Transverse colon (tissue), 4 donors: ENCODE measurements around the gene CYP11A1. TPM values are rescaled to one million over a fixed set of nuclear protein-coding genes. Genes with fewer than 3 reads are reported as not detected.

Experiments
- DNase-seq: peaks from one replicate; pipeline ENCODE4 v3.0.0-alpha.2; 2019
- H3K27ac ChIP-seq, 4 donors: fragments of 200-600 bp; sonication (generic); 2 replicates each; pipeline ENCODE4 v1.5.1; 2016 to 2018; ENCODE audit warnings: inconsistent platforms in 4 of 4
- H3K27me3 ChIP-seq: fragments of 200-600 bp; sonication (generic); 2 replicates; pipeline ENCODE4 v1.5.1; 2017; ENCODE audit warnings: inconsistent platforms
- H3K36me3 ChIP-seq, 4 donors: fragments of 200-600 bp; sonication (generic); 2 replicates each; pipeline ENCODE4 v1.5.1; 2017 to 2019; ENCODE audit warnings: inconsistent platforms in 4 of 4
- H3K4me1 ChIP-seq, 4 donors: fragments of 200-600 bp; sonication (generic); 2 replicates each; pipeline ENCODE4 v1.5.1; 2017 to 2020; ENCODE audit warnings: inconsistent platforms in 4 of 4
- H3K4me3 ChIP-seq, 4 donors: fragments of 200-600 bp; sonication (generic); 1 replicate in 1 of 4; 2 replicates in 3 of 4; pipeline versions ENCODE4 v1.5.1 to v1.6.1; 2017 to 2019; ENCODE audit warnings: inconsistent platforms in 4 of 4
- H3K9me3 ChIP-seq, 2 donors: fragments of 200-600 bp; sonication (generic); 2 replicates each; pipeline ENCODE4 v1.5.1; 2017 to 2019; ENCODE audit warnings: inconsistent platforms in 2 of 2
- EP300 ChIP-seq: sonication (generic); formaldehyde crosslinking; IDR thresholded peaks from one replicate; pipeline ENCODE4 v1.6.1; 2017; ENCODE audit warnings: antibody characterized with exemption, low read depth
- POLR2A ChIP-seq: fragments of 450-650 bp; IDR thresholded peaks from one replicate; pipeline ENCODE4 v1.6.1; 2016; ENCODE audit warnings: antibody characterized with exemption, mild to moderate bottlenecking, moderate library complexity
- POLR2AphosphoS5 ChIP-seq, 3 donors: sonication (generic); formaldehyde crosslinking; IDR thresholded peaks; one replicate each; pipeline ENCODE4 v1.6.1; 2016; ENCODE audit warnings: antibody characterized with exemption in 3 of 3
- WGBS, 2 donors: methylation state at CpG; one replicate each; pipeline ENCODE4 v1.1.5; 2018; ENCODE audit warnings: low coverage in 1 of 2; 5-methylcytosine and 5-hydroxymethylcytosine counted together
- in situ Hi-C, 4 donors: fragments of 200-750 bp; cut with MboI; loops; one replicate each; pipeline versions ENCODE4 v1.15.0 to v1.15.1; 2017; ENCODE audit warnings: low sequenced_read_pairs in 3 of 4, low pct_ligation_motif_present in 1 of 4, low pct_unique_long_range_greater_than_20kb in 1 of 4
- intact Hi-C: fragments of 100-400 bp; cut with DNase I; formaldehyde crosslinking; loops from one replicate; pipeline ENCODE4 v1.15.1; 2023; ENCODE audit warnings: low total_unique reads
- total RNA-seq, 4 donors: library from RNA; depleted of rRNA; stranded (reverse); fragments of >200 nt; gene quantifications; one replicate each; pipeline ENCODE4 v1.1.0, GENCODE V29; 2016
- TF ChIP-seq, protein P1 (sequence below), 5 experiments: fragments of 200-600 bp in 3 of 5; fragments of 450-650 bp in 2 of 5; sonication (generic) in 3 of 5; IDR thresholded peaks; 1 replicate in 2 of 5; 2 replicates in 3 of 5; pipeline ENCODE4 v1.5.1; 2016 to 2017; ENCODE audit warnings: antibody characterized with exemption in 5 of 5, inconsistent platforms in 3 of 5, mild to moderate bottlenecking in 2 of 5, moderate library complexity in 1 of 5

CYP11A1 gene
- total RNA-seq = under 1 TPM in 2 of 4 donors, not detected in 2; 0.40 to 0.79 TPM

DNA sequence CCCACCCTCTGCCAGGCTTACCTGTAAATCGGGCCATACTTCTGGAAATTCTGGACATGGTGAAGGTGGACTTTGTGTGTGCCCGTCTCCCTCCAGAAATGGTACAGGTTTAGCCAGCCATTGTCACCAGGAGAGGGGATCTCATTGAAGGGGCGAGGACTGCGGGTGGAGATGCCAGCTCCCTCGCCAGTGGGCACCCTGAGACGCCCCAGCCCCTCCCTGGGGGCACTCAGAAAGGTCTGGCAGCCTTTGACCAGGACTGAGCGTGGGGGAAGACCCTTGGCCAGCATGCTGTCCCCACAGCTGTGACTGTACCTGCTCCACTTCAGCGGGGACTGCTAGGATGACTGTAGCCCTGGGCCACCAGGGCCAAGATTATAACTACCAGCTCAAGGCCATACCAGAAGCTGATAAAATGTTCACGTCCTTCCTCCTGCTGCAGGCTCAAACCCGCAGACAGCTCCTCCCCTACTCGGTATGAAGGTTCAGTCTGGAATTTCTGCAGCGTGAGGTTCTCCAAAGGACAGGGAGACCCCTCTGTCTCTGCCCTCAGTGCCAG is at the start of gene CYP11A1:
Gene CYP11A1 (minus strand): TSS at position 351 of the 559 bp plus-strand sequence. CDS start 61 bp downstream, at position 290.
- H3K4me1 ChIP-seq = peaks cover 4 to 12% (median 11%) of the 10 kb centered on the region in 4 donors
- no peak for DNase-seq
- peaks cover 51% of the 10 kb centered on the region for H3K27me3 ChIP-seq
- in situ Hi-C loops (no loop called here), intact Hi-C loops (no loop called here)
- WGBS, 2 donors = 57 to 82% methylated on average over 1 to 12 of the region's 12 CpGs
- H3K4me3 ChIP-seq = no peak within 1 kb of the TSS
- H3K9me3 ChIP-seq = no peaks in the 10 kb centered on the region
- no peak within 1 kb of the TSS for H3K27ac ChIP-seq
- TF ChIP-seq POLR2AphosphoS5 (IDR thresholded peaks at IDR 0.05) (no peak), POLR2A (no peak), EP300 (no peak)
- TF ChIP-seq, protein P1, sequence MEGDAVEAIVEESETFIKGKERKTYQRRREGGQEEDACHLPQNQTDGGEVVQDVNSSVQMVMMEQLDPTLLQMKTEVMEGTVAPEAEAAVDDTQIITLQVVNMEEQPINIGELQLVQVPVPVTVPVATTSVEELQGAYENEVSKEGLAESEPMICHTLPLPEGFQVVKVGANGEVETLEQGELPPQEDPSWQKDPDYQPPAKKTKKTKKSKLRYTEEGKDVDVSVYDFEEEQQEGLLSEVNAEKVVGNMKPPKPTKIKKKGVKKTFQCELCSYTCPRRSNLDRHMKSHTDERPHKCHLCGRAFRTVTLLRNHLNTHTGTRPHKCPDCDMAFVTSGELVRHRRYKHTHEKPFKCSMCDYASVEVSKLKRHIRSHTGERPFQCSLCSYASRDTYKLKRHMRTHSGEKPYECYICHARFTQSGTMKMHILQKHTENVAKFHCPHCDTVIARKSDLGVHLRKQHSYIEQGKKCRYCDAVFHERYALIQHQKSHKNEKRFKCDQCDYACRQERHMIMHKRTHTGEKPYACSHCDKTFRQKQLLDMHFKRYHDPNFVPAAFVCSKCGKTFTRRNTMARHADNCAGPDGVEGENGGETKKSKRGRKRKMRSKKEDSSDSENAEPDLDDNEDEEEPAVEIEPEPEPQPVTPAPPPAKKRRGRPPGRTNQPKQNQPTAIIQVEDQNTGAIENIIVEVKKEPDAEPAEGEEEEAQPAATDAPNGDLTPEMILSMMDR (IDR thresholded peaks at IDR 0.05) = no peak
- no peaks in the 10 kb centered on the region for H3K36me3 ChIP-seq

- no peaks in the 10 kb centered on the region for H3K4me1 ChIP-seq
- intact Hi-C loops = no loop called here
- in situ Hi-C loops = no loop called here
- H3K4me3 ChIP-seq = no peak overlapping the region
- no peaks in the 10 kb centered on the region for H3K27me3 ChIP-seq
- no peak overlapping the region for H3K27ac ChIP-seq
- no peaks in the 10 kb centered on the region for H3K9me3 ChIP-seq
- no peaks in the 10 kb centered on the region for H3K36me3 ChIP-seq
- WGBS, 2 donors = 80 to 86% methylated on average over 1 to 13 of the region's 13 CpGs
- no peak for DNase-seq
- TF ChIP-seq POLR2AphosphoS5 (IDR thresholded peaks at IDR 0.05) = no peak
- TF ChIP-seq, protein P1 (IDR thresholded peaks at IDR 0.05) = no peak
- TF ChIP-seq EP300 = no peak
- TF ChIP-seq POLR2A = no peak
Observed at GRCh38 chr15:74417225-74417624, 49.8 kb upstream of the CYP11A1 start.

DNA sequence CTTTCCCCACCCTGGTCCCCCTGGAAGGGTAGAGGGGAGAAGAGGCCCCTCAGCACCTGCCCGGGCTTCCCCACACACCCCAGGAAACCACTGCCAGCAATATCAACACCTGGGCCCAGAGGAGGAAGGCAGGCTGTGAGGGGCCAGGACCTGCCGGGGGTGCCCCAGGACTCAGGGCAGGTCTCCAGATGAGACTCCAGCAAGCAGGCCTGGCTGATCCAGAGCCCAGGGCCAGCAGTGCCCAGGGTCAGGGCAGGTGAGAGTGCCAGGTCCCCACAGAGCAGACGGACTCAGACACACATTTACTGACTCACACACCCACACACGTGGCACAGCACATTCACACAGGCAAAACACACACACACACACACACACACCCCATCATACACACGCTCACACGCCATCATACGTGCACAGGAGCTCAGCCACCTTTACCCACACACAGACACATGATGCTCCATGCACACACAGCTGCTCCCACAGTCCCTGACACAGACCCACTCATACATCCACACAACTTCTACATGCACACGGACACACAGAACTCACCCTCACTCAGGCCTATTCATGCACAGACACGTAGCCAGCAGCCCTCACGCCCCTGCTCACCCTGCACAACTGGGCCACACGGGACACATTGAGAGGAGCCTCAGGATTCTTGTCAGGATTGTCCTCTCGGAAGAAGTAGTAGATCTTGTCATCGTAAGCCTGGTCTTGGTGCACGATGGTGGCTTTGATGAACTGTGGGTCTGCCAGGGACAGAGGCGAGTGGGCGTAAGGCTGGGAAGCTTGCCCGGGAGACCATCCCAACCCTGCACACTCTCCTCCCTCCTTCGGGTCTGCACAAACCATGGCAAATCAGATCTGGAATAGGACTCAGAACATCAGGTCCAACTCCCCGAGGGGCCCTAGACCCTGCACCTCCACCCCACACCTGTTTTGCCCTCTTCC is 48.8 kb upstream of the CYP11A1 start:
- intact Hi-C loops = no loop called here
- Histone ChIP-seq H3K36me3 (no peaks in the 10 kb centered on the region), H3K27me3 (no peaks in the 10 kb centered on the region), H3K9me3 (no peaks in the 10 kb centered on the region), H3K27ac (no peak overlapping the region), H3K4me1 (no peaks in the 10 kb centered on the region), H3K4me3 (no peak overlapping the region)
- WGBS, 2 donors = 77% methylated on average over 17 of the region's 19 CpGs; no CpG with 5 or more reads in 1 of the 2 donors
- TF ChIP-seq POLR2A = no peak
- TF ChIP-seq, protein P1 (IDR thresholded peaks at IDR 0.05) = no peak
- TF ChIP-seq POLR2AphosphoS5 (IDR thresholded peaks at IDR 0.05) = no peak
- no peak for TF ChIP-seq EP300
- in situ Hi-C loops = no loop called here
- no peak for DNase-seq

DNA sequence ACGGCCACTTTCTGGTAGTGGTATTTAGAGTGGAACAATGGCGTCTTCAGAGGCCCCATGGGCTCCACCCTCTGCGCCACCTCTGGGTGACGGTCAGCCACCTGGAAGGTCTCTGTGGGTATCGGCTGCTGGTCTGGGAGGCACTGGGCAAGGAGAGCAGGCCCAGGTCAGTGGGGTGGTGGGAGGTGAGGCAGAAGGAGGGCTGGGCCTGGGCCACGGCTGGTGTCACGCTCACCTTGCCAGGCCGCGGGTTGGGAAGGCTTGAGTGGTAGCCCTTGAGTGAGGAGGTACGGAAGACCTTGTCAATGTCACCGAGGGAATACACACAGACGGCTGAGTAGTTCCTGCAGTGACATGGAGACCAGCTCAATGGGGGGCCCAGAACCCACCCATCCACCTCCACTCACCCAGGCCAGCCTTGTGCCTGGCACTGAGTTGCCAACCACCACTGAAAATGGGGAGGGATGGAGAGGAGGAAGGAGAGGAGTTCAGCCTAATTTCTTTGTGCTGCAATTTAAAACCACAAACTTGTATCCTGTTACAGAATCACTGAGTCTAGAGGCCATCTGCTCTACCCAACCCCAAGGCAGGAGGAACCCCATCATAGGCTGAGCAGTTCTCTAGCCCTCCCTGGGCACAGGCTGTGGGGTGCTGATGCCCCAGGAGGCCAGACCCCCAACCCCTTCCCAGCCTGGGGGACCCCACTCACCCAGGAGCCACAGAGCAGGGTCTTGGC is 47.3 kb upstream of the CYP11A1 start:
- H3K9me3 ChIP-seq = no peaks in the 10 kb centered on the region
- 94 to 96% methylated on average over 4 to 12 of the region's 12 CpGs for WGBS, 2 donors

More for the DNA sequence above, 47.3 kb upstream of the CYP11A1 start:
- DNase-seq = no peak
- no peaks in the 10 kb centered on the region for H3K27me3 ChIP-seq
- no peak overlapping the region for H3K27ac ChIP-seq
- in situ Hi-C loops = no loop called here
- TF ChIP-seq, protein P1 (IDR thresholded peaks at IDR 0.05) = no peak
- intact Hi-C loops = no loop called here
- H3K4me1 ChIP-seq = no peaks in the 10 kb centered on the region
- no peaks in the 10 kb centered on the region for H3K36me3 ChIP-seq
- no peak overlapping the region for H3K4me3 ChIP-seq
